GM11168 (cell line): ENCODE measurements around the gene DMRT3.
"Not testable (repeated sequence)": the region's sequence is repeated elsewhere in the genome, so short reads cannot be mapped to it uniquely, and the experiment has no call there.

Source experiments
- in situ Hi-C: fragments of 300-500 bp; cut with MboI; formaldehyde crosslinking; loops from one replicate; pipeline ENCODE4 v1.12.0; 2022; ENCODE audit warnings: low sequenced_read_pairs; ENCODE audit not compliant: unreplicated experiment

Gene DMRT3

DNA sequence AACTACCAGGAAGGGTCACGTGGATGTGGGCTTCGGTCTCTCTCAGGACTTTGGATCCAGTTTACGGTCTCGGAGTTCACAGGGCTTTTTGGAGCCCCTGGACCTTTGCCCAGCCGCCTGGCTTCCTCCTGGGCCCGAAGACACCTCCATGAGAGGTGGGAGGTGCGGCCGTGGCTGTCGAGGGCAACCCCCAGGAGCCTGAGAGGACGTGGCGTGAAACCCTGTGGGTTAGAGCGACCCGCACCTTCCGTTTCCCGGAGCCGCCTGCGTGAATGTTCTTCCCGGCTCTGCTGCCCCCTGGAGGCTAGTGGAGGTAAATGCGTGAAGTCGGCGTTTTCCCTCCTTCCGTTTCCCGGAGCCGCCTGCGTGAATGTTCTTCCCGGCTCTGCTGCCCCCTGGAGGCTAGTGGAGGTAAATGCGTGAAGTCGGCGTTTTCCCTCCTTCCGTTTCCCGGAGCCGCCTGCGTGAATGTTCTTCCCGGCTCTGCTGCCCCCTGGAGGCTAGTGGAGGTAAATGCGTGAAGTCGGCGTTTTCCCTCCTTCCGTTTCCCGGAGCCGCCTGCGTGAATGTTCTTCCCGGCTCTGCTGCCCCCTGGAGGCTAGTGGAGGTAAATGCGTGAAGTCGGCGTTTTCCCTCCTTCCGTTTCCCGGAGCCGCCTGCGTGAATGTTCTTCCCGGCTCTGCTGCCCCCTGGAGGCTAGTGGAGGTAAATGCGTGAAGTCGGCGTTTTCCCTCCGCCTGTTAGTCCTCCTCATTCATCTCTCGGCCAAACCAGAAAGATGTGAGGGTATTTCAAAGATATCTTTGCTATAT lies 22.1 kb downstream of the DMRT3 start:
- in situ Hi-C loops, result not testable (repeated sequence)

GRCh38 chr9:1001838-1002237 lies 25.4 kb downstream of the DMRT3 start:
- in situ Hi-C loops, result no loop called here

DNA sequence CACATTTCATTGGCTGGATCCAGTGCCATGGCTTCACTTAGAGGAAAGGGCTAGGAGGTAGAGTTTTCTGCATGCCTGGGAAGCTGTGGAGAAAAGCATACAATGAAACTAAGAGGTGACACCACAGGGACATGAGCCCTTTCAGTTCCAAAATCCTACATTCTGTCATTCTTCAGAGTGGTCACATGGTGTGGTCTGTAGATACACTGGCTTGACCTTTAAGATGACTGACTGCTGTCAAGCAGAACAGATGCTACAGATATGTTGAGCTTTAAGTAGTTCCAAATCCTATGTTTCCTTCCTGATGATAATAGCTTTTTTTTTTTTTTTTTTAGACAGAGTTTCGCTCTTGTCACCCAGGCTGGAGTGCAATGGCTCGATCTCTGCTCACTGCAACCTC lies 26.2 kb downstream of the DMRT3 start:
- in situ Hi-C loops, result no loop called here

DNA sequence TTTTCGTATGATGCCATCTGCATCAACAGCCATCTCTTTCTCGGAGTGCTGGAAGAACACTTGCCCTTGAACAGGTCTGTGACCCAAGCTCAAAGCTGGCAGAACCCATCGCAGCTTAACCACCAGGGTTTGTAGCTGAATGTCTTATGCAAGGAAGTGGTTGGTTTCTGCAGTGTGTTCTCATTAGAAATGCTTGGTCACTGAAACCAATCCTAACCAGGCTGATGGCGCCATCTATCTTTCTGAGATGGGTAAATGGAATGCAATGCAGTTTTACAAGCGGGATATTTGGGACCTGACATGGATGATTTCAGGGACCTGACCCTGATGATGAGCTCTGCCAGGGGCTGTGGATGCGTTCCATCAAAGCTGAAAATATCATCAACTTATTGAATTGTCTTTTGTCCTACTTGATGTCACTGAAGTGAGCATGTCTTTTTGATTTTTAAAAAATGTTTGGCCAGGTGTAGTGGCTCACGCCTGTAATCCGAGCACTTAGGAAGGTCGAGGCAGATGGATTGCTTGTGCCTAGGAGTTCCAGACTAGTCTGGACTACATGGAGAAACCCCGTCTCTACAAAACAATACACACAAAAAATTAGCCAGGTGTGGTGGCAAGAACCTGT lies 28.7 kb downstream of the DMRT3 start:
- in situ Hi-C loops, result loop anchor here (5.0 kb wide), 2 partner anchors 113 to 403 kb away; no protein-coding TSS in a partner anchor

- in situ Hi-C loops, result loop anchor here (5.0 kb wide), 2 partner anchors 115 to 405 kb away; no protein-coding TSS in a partner anchor
These were observed 30.9 kb downstream of the DMRT3 start for GRCh38 chr9:1007312-1007711.

DNA sequence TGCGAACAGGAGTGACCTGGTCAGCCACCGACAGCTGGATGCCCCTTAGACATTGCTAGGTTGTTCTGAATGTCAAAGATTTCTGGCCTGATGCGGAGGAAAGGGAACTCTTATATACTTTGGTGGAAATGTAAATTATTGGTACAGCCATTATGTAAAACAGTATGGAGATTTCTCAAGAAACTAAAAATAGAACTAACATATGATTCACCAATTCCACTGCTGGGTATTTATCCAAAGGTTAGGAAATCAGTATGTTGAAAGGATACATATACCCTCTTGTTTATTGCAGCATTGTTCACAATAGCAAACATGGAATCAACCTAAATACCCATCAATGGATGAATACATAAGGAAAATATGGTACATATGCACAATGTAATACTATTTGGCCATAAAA lies 31.8 kb downstream of the DMRT3 start:
- in situ Hi-C loops, result loop anchor here (5.0 kb wide), 2 partner anchors 116 to 406 kb away; no protein-coding TSS in a partner anchor

DNA sequence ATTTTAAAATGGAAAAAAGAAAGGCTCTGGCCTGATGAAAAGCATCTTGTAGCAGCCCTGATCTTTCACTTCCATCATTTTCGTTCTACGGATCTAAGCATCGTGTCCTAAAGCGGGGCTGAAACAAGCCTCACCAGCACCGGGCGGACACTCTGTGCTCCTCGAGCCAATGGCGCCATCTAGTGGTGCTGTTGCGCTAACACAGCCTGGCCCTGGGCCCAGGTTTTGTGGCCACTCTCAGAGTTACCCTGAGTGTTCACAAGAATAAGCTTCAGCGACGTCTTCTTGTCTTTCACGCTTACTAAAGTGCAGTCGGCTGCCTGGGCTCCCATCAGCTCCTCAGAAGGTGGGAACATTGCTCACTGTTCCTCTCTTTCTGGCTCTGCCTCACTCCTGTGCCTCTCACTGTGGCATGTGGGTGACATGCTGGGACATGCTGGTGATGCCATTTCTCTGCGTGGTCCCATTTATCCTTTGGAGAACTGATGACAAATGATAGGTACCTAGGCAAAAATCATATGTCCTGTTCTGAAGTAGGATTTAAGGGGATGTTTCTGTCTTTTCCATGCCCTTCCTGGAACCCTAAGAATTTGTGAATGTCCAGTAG lies 32.7 kb downstream of the DMRT3 start:
- in situ Hi-C loops, result loop anchor here (5.0 kb wide), 2 partner anchors 117 to 407 kb away; no protein-coding TSS in a partner anchor

DNA sequence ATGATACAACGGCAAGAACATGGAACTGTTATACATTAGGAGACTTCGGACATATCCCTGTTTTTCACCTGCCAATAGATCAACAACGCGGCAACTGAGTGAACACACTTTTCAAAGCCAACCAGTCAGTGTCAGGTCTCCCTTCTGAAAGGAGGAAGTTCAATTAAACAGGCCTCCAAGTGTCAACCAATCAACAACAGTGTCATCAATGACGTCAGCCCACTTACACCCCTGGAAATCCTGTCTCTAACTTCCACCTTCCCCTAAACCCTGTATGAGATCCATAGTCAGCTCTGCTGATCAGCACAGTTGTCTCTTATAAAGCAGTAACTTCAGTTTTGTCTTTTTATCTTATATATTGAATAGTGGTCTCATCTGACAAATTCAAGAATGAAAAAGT lies 36.6 kb downstream of the DMRT3 start:
- in situ Hi-C loops, result no loop called here

GRCh38 chr9:1014225-1014624 lies 37.8 kb downstream of the DMRT3 start:
- in situ Hi-C loops, result no loop called here

DNA sequence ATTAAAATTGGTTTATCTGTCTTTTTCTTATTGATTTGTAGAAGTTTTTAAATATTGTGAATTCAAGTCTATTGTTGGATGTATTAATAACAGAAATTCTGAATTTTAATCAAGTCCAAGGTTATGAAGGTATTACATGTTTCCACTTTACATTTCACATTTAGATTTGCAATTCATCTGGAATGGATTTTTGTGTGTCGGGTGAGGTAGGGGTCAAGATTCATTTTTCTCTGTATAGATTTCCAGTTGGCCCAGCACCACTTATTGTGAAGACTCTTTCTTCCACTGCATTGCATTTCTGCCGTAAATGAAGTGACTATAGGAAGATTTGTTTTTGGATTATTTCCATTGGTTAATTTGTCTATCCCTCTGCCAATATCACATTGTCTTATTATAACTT lies 38.2 kb downstream of the DMRT3 start:
- in situ Hi-C loops, result no loop called here

DNA sequence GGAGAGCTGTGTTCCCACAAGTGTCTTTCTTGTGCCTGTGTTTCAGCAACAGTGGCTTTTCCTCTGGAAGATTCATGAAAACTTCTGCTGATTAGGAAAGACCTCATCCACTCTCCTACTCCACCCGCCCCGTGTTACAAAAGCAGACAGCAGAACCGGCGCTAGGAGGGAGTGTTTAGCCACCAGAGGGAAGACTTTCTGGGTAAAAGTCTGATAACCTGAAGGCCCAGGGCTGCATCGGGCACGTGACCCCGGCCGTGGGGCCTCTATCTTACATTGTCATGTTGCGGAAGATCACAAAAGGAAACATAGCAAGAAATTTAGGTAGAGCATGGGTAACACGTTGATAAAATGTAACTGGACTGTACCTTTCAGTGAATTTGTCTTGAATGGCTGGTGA lies 41.7 kb downstream of the DMRT3 start:
- in situ Hi-C loops, result no loop called here

DNA sequence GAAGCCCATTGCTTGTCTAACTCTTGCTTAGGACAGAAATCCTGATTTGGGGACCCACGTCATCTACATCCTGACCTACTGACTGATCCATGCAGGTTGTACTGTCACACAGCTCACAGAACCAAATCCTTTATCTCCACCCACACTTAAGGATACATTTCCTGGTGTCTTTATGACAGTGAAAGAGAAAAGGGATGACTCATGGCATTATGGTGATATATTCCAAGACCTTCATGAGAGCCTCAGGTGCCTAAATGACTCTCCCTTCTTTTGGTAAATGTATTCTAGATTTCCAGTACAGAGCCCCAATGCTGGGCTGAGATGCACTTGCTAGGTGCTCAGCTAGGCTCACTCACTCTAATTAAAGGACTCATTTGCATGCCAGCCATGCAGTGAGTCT lies 47.7 kb downstream of the DMRT3 start:
- in situ Hi-C loops, result no loop called here

- in situ Hi-C loops, result no loop called here
These were observed 48.7 kb downstream of the DMRT3 start for GRCh38 chr9:1025131-1025530.

DNA sequence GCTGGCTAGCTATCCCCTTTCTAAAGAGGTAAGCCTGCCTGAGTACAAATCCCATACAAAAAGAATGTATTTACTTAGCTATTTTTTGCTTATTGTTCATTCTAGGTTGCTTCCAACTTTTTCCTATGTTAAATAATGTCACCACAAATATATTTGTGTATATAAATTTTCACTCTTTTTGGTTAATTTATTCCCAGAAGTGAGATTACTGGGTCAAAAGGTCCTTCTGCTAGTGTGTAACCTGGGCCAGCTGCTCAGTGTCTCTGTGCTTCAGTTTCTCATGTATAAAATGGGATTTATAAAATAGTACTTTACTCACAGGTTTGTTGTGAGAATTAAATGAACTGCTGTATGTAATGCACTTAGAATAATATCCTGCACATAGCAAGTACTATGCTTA lies 49.8 kb downstream of the DMRT3 start:
- in situ Hi-C loops, result no loop called here

DNA sequence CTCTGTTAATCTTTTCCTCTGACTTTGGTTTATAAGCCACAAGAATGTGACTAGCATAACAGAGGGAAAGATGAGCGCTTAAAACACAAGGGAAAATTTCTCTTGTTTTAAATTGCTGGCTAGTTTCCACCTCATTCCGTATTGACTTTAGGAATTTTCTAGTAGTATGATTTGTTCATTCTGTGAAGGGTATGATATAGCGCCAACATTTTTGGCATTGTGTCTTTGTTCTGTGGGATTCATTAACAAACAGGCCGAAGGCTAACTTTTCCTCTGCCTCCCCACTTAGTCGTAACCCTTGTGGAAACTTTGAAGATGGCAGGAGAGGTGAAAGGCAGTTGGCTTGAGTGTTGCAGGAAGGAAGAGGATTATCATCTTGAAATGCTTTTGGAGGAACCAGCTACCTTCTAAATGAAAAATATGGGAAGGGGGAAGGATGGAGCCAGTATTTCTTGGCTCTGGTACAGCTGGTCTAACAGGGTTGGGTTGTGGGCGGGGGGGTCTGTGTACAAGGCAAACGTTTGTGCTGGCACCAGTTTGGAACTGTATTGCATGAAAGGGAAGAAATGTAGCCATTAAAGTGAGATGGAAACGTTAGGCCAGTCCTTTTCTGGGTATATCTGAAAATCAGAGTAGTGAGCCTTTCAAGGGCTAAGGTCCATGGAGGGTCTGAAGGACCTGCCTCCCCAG lies 52.2 kb downstream of the DMRT3 start:
- in situ Hi-C loops, result no loop called here

GRCh38 chr9:1031951-1032601 lies 55.6 kb downstream of the DMRT3 start:
- in situ Hi-C loops, result no loop called here

DNA sequence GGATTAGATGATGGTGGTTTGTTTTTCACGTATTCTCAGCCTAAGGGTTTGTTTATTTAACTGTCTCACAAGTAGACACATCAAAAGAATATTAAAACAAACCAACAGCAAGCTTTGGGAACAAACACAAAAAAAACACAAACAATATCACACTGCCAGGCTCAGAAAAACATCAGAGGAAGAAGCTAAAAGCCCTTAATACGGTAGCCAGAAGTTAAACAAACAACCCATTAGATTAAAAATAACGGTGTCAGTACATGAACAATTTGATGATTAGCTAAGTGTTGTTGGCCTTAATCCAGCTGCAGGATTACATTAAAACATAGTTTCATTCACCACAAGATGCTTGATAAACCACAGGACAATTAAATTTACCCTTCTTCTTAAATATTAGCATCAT lies 57.8 kb downstream of the DMRT3 start:
- in situ Hi-C loops, result no loop called here

DNA sequence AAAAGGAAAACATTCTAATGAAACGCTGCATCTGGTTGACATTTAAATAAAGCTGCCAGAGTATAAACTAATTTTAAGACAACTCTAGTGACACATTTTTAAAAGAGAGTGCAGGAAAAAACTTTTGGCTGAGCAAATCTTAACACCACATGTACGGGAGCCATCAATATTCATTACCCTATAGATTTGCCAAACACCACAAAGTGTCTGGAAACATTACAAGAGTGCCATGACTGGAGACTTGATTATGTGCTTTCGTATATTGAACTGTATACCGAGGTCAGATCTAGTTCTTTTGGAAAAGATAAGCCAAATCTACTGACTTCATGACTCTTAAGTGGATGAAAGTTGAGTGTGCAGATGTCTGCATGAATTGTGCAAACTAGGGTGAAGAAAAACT lies 63.1 kb downstream of the DMRT3 start:
- in situ Hi-C loops, result no loop called here
